Vagina (tissue), 2 donors: Measurements from ENCODE around the gene RFX4.

Experiments used
- POLR2A ChIP-seq, 2 donors: fragments of 450-650 bp; IDR thresholded peaks; one replicate each; pipeline ENCODE4 v1.6.1; 2017; ENCODE audit warnings: antibody characterized with exemption in 2 of 2, mild to moderate bottlenecking in 2 of 2, moderate library complexity in 2 of 2
- TF ChIP-seq, protein P1 (sequence below), 3 experiments: fragments of 450-650 bp in 2 of 3; fragments of 200-600 bp in 1 of 3; sonication (generic) in 1 of 3; IDR thresholded peaks; one replicate each; pipeline ENCODE4 v1.5.1; 2017 to 2019; ENCODE audit warnings: antibody characterized with exemption in 3 of 3, mild to moderate bottlenecking in 2 of 3, moderate library complexity in 2 of 3

- TF ChIP-seq, protein P1, sequence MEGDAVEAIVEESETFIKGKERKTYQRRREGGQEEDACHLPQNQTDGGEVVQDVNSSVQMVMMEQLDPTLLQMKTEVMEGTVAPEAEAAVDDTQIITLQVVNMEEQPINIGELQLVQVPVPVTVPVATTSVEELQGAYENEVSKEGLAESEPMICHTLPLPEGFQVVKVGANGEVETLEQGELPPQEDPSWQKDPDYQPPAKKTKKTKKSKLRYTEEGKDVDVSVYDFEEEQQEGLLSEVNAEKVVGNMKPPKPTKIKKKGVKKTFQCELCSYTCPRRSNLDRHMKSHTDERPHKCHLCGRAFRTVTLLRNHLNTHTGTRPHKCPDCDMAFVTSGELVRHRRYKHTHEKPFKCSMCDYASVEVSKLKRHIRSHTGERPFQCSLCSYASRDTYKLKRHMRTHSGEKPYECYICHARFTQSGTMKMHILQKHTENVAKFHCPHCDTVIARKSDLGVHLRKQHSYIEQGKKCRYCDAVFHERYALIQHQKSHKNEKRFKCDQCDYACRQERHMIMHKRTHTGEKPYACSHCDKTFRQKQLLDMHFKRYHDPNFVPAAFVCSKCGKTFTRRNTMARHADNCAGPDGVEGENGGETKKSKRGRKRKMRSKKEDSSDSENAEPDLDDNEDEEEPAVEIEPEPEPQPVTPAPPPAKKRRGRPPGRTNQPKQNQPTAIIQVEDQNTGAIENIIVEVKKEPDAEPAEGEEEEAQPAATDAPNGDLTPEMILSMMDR (IDR thresholded peaks at IDR 0.05) = no peak
- no peak for TF ChIP-seq POLR2A (IDR thresholded peaks at IDR 0.05)
Measured at GRCh38 chr12:106690569-106691305, 107.9 kb downstream of the RFX4 start.
